Smooth muscle cell (in vitro differentiated cells): ENCODE results near the gene PCCB. TPM values are rescaled to one million over a fixed set of nuclear protein-coding genes. Genes with fewer than 3 reads are reported as not detected.

Source experiments
- DNase-seq: peaks from one replicate; lab custom pipeline; 2025; ENCODE audit not compliant: unreplicated experiment; lab: John Stamatoyannopoulos, UW
- H2AFZ ChIP-seq: fragments of 200-600 bp; sonication (generic); 2 replicates; pipeline ENCODE4 v1.6.0; 2016; ENCODE audit warnings: antibody characterized with exemption, low read depth, mild to moderate bottlenecking
- H3F3A ChIP-seq: fragments of 200-600 bp; sonication (generic); 2 replicates; pipeline ENCODE4 v1.6.0; 2017; ENCODE audit warnings: antibody characterized with exemption, low read depth
- H3K27ac ChIP-seq: fragments of 200-600 bp; sonication (generic); 2 replicates; pipeline ENCODE4 v1.5.1; 2016; ENCODE audit warnings: low read depth, mild to moderate bottlenecking
- H3K27me3 ChIP-seq: fragments of 200-600 bp; sonication (generic); 2 replicates; pipeline ENCODE4 v1.6.1; 2016; ENCODE audit warnings: low read depth, mild to moderate bottlenecking
- H3K36me3 ChIP-seq: fragments of 200-600 bp; sonication (generic); 2 replicates; pipeline ENCODE4 v1.5.1; 2016; ENCODE audit warnings: low read depth
- H3K4me1 ChIP-seq: fragments of 200-600 bp; sonication (generic); 2 replicates; pipeline ENCODE4 v1.5.1; 2016; ENCODE audit warnings: low read depth
- H3K4me2 ChIP-seq: fragments of 200-600 bp; sonication (generic); 2 replicates; pipeline ENCODE4 v1.6.0; 2016; ENCODE audit warnings: mild to moderate bottlenecking
- H3K4me3 ChIP-seq: fragments of 200-600 bp; sonication (generic); 2 replicates; pipeline ENCODE4 v1.5.1; 2016; ENCODE audit warnings: mild to moderate bottlenecking
- H3K79me2 ChIP-seq: fragments of 200-600 bp; sonication (generic); 2 replicates; pipeline ENCODE4 v1.6.0; 2016; ENCODE audit warnings: low read depth, mild to moderate bottlenecking
- H3K9ac ChIP-seq: fragments of 200-600 bp; sonication (generic); 2 replicates; pipeline ENCODE4 v1.6.0; 2016; ENCODE audit warnings: low read depth
- H3K9me3 ChIP-seq: fragments of 200-600 bp; sonication (generic); replicated peaks from 2 replicates; pipeline ENCODE4 v1.5.1; 2016; ENCODE audit warnings: low read depth
- H4K20me1 ChIP-seq: fragments of 200-600 bp; sonication (generic); 2 replicates; pipeline ENCODE4 v1.6.0; 2016; ENCODE audit warnings: low read depth
- CTCF ChIP-seq: fragments of 200-600 bp; sonication (generic); IDR thresholded peaks from 2 replicates; pipeline ENCODE4 v1.5.1; 2017; ENCODE audit warnings: borderline replicate concordance, mild to moderate bottlenecking, antibody characterized with exemption; ENCODE audit not compliant: insufficient read depth, poor library complexity, severe bottlenecking
- WGBS: methylation state at CpG from one replicate; pipeline ENCODE4 v1.1.7; 2016; ENCODE audit warnings: low lambda C conversion rate; 5-methylcytosine and 5-hydroxymethylcytosine counted together
- polyA plus RNA-seq: library from polyadenylated mRNA; unstranded; fragments of >200 nt; fragmentation: Nextera tagmentation; extraction: Ambion mirVana; gene quantifications from 2 replicates; pipeline ENCODE4 v1.2.1, GENCODE V29; 2016
- total RNA-seq: library from RNA; depleted of rRNA; stranded (reverse); fragments of >200 nt; gene quantifications from 2 replicates; pipeline ENCODE4 v1.2.3, GENCODE V29; 2014

PCCB gene
- total and polyA plus RNA-seq, 2 experiments from 2014 or later, result 17.6 to 27.7 TPM

GRCh38 chr3:136311968-136312367 is 61.8 kb downstream of the PCCB start:
- Histone ChIP-seq H3K9me3 (no peaks in the 10 kb centered on the region), H3K36me3 (no peaks in the 10 kb centered on the region), H3K27me3 (no peaks in the 10 kb centered on the region), H3K9ac (no peak overlapping the region), H3F3A (no peaks in the 10 kb centered on the region), H3K4me2 (no peak overlapping the region), H4K20me1 (no peaks in the 10 kb centered on the region), H3K4me1 (no peaks in the 10 kb centered on the region), H3K79me2 (no peaks in the 10 kb centered on the region), H2AFZ (no peak overlapping the region), H3K27ac (no peak overlapping the region), H3K4me3 (no peak overlapping the region)
- TF ChIP-seq CTCF, result no peak
- WGBS, result 100% methylated on average over 5 of the region's 5 CpGs
- DNase-seq, result no peak

- Histone ChIP-seq H3K79me2 (no peaks in the 10 kb centered on the region), H3K4me2 (no peak overlapping the region), H3K27me3 (no peaks in the 10 kb centered on the region), H3K27ac (no peak overlapping the region), H3K4me1 (no peaks in the 10 kb centered on the region), H3K4me3 (no peak overlapping the region), H3K36me3 (peaks cover 9% of the 10 kb centered on the region), H2AFZ (no peak overlapping the region), H4K20me1 (no peaks in the 10 kb centered on the region), H3K9ac (no peak overlapping the region), H3K9me3 (peaks cover 9% of the 10 kb centered on the region), H3F3A (no peaks in the 10 kb centered on the region)
- no peak for DNase-seq
- WGBS, result 93% methylated on average over 5 of the region's 5 CpGs
- TF ChIP-seq CTCF, result no peak
These were observed 76.2 kb downstream of the PCCB start for GRCh38 chr3:136326316-136326715.

- no peak for DNase-seq
- no peaks in the 10 kb centered on the region for H3F3A ChIP-seq
- no peak for TF ChIP-seq CTCF
- no peak overlapping the region for H2AFZ ChIP-seq
- 96% methylated on average over 5 of the region's 5 CpGs for WGBS
- no peaks in the 10 kb centered on the region for H4K20me1 ChIP-seq
- no peaks in the 10 kb centered on the region for H3K4me1 ChIP-seq
- H3K27ac ChIP-seq, result no peak overlapping the region
- no peak overlapping the region for H3K9ac ChIP-seq
- no peaks in the 10 kb centered on the region for H3K9me3 ChIP-seq
- no peaks in the 10 kb centered on the region for H3K27me3 ChIP-seq
- no peaks in the 10 kb centered on the region for H3K79me2 ChIP-seq
- H3K4me2 ChIP-seq, result no peak overlapping the region
- peaks cover 8% of the 10 kb centered on the region for H3K36me3 ChIP-seq
- H3K4me3 ChIP-seq, result no peak overlapping the region
These were observed 77.5 kb downstream of the PCCB start for GRCh38 chr3:136327671-136328070.

- no peak overlapping the region for H3K9ac ChIP-seq
- H3K27me3 ChIP-seq, result no peaks in the 10 kb centered on the region
- TF ChIP-seq CTCF, result no peak
- H3F3A ChIP-seq, result no peaks in the 10 kb centered on the region
- H4K20me1 ChIP-seq, result no peaks in the 10 kb centered on the region
- H3K27ac ChIP-seq, result no peak overlapping the region
- H3K9me3 ChIP-seq, result no peaks in the 10 kb centered on the region
- no peaks in the 10 kb centered on the region for H3K36me3 ChIP-seq
- H2AFZ ChIP-seq, result no peak overlapping the region
- no peaks in the 10 kb centered on the region for H3K79me2 ChIP-seq
- H3K4me2 ChIP-seq, result no peak overlapping the region
- no peaks in the 10 kb centered on the region for H3K4me1 ChIP-seq
- H3K4me3 ChIP-seq, result no peak overlapping the region
- DNase-seq, result no peak
- WGBS, result 95% methylated on average over 5 of the region's 5 CpGs
These were observed 79.5 kb downstream of the PCCB start for GRCh38 chr3:136329593-136329992.
